GM03348 (cell line): ENCODE data around the gene GPR135.

Experiments used
- DNase-seq: peaks from one replicate; pipeline ENCODE4 v3.0.0; 2012; ENCODE audit warnings: low spot score

The GPR135 gene

DNA sequence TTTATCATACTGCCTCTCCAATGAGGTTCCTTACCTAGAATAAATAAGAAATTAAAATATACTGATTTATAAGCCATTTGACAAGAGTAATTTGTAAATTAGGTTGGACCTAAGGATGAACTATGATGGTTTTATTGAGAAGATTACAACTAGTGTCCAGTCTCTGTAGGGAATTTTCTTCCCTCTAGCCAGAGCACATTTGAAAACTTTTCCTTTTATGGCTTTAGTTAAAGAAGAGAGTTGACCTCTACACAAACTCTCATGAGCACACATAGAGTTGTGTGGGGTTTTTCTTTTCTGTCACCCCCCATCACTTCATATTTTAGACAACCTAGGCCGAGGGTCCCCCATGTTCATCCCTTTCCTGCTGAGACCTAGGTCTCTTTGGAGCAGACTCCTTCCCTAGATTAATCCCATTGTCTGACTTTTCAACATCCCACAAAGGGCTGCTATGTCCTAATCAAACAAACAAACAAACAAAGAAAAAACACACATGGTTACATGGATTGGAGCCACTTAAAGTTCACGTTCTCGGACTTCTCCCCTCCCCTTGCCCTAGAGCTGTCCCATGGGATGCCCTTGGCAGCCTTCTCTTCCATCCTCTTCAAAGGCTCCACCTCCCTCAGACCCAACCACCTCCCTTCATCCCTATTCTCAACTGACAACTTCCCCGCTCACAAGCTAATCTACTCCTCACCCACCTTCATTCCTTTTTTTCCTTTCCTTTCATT lies 40.7 kb downstream of the GPR135 start:
- no peak for DNase-seq

DNA sequence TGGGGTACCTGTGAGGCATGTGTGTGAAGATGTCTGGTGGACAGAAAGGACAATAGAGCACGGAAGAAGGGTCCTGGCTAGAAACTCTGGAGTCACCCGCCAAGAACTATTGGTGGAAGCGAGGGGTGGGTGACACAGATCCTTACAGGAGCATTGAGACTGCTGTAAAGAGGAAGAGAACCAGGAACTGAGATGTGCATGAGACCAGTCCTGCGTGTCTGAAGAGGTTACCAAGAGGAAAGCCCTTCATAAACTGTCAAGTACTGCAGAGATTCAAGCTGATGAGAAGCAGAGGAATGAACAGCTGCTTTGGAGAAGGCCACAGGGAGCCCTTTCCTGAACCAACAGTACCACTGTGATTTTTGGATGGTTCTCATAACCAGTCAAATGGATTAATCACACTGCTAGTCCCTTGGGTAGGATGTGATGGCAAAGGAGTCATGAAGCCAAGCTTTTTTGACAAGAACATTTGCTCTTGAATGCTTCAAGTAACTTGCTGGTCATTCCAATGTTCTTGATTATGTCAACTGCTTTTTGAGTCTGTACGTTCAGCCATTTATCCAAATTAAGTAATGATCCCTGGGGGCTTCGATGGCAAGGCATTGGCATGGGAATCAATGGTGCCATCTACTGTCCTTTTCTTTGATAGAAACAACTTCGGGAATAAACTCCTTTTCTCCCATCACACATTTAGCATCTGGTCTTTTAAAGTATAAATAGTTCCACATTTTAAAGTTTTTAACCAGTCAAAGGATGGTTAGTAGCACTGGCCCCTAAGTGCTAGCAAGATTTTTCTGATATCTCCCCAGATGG lies 42.9 kb downstream of the GPR135 start:
- no peak for DNase-seq

DNA sequence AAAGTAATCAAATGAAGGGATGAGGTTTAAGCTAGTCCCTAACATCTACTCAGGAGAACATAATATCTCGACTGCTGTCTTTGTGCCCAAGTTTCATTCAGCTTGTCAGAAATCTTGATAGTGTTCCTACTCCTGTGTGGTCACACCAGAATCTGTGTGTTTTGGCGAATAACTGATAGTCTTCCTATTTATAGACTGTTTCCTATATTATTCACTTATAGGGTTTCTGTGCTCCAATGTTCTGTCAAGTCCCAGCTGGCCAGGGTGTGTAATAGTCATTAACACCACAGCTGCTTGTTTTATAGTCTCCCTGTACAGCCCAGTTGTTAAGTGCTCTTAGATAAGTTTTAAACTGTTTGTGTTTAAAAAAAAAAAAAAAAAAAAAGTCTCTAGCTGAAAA lies 45.9 kb downstream of the GPR135 start:
- no peak for DNase-seq

- DNase-seq = no peak
Observed at GRCh38 chr14:59417311-59417710, 47.9 kb downstream of the GPR135 start.

GRCh38 chr14:59415836-59416602 lies 49.2 kb downstream of the GPR135 start:
- no peak for DNase-seq
